HT-29 (cell line): ENCODE data around the gene CDH7. TPM values are rescaled to one million over a fixed set of nuclear protein-coding genes. Genes with fewer than 3 reads are reported as not detected.

Experiments
- DNase-seq: peaks from one replicate; pipeline ENCODE4 v3.0.0-alpha.2; 2015; ENCODE audit warnings: low spot score
- total RNA-seq: library from RNA; depleted of rRNA; stranded (reverse); fragments of >200 nt; shearing (Covaris generic); gene quantifications from 2 replicates; pipeline ENCODE4 v1.2.3, GENCODE V29; 2014; rRNA removed

The CDH7 gene
- total RNA-seq, result 0.18 and 0.31 TPM in 2 replicates

- DNase-seq, result no peak
Observed at GRCh38 chr18:65750389-65751154, at the start of gene CDH7. Gene CDH7, plus strand, starts transcription at chr18:65751012. Its CDS starts 11,831 bp downstream, at chr18:65762843.

DNA sequence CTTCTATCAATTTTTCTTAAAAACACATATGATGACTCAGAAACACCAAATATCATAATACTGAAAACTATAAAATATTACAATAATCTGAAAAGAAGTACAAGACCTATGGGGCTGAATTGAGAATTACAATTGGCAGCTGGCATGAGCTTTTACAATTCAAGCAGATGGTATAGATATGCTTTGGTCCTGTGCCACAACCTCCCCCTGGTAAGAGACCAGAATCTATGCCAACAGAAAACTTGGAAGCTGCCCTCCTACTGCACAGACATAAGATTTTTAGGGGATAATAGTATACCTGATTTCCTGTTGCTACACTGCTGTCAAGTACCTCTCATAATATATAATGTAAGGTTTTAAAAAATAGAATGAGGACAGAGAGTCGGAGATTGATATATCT is 46.8 kb upstream of the CDH7 start:
- no peak for DNase-seq

DNA sequence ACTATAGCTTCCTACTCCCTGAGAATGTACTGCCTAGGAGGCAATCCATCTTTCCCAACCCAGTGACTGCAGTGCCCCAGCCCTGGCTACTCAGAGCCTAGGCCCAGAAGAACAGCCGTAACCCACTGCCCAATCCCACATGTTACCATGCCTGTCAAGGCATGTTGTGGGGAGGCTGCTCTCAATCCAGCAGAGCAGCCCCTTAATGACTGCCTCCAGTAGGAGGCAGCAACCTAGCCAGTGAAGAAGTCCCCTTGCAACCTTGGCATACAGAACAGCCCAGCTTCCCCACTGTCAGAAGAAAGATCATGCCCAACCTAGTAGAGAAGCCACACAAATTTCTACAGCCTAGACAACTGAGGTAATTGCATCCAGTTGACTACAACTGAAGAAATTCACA is 44.2 kb upstream of the CDH7 start:
- DNase-seq, result no peak

DNA sequence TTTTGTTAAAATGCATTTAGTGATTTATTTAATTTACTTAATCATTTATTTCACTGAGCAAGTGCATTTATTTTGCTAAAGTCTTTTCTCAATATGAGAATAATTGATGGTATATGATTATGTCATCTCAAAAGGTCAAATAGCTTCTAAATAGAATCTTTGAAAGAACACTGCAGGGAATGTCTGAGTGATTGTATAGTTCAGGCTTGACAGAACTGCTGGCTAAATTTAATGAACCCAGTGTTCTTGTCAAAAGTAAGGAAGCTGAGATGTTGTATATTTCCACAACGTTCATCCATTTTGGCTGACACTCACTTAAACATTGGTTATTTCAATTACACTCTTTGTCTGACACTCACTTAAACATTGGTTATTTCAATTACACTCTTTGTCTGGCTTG is 39.3 kb upstream of the CDH7 start:
- no peak for DNase-seq

GRCh38 chr18:65721619-65722018 is 29.2 kb upstream of the CDH7 start:
- no peak for DNase-seq

GRCh38 chr18:65725251-65726050 is 25.4 kb upstream of the CDH7 start:
- DNase-seq, result peak; percentile 69

GRCh38 chr18:65735155-65735554 is 15.7 kb upstream of the CDH7 start:
- no peak for DNase-seq

DNA sequence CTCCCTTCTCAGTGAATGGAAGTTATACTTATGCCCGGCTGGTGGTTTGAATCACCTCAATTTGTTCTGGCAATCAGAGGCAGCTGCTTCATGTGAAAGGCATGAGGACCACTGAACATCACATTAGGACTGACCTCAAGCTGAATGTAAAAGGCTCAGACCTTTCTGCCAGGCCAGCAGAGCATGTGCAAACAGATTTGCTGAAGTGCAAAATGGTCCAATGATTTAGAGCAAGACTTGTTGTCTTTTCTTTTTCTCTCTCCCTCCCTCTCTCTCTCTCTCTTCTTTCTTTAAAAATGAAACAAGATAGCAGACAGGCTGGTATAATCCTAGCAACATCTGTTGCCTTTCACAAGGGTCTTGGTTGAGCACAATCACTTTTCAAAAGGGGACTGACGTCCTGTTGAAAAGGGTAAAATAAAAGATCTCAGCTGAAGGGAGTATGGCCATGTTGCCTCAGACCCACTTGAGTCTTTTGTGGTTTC is 13.3 kb upstream of the CDH7 start:
- DNase-seq, result no peak

GRCh38 chr18:65746936-65747335 is 3.9 kb upstream of the CDH7 start:
- DNase-seq, result no peak

- DNase-seq, result no peak
Observed at GRCh38 chr18:65748321-65748720, 2.5 kb upstream of the CDH7 start.

- DNase-seq, result no peak
Observed at GRCh38 chr18:65749841-65750240, 971 bp upstream of the CDH7 start.

GRCh38 chr18:65751155-65752085 is 608 bp downstream of the CDH7 start:
- no peak for DNase-seq

GRCh38 chr18:65752625-65753325 is 2.0 kb downstream of the CDH7 start:
- DNase-seq, result no peak

GRCh38 chr18:65753520-65753919 is 2.7 kb downstream of the CDH7 start:
- DNase-seq, result peak; percentile 50

- DNase-seq, result peak; percentile 5
Observed at GRCh38 chr18:65754121-65754520, 3.3 kb downstream of the CDH7 start.

DNA sequence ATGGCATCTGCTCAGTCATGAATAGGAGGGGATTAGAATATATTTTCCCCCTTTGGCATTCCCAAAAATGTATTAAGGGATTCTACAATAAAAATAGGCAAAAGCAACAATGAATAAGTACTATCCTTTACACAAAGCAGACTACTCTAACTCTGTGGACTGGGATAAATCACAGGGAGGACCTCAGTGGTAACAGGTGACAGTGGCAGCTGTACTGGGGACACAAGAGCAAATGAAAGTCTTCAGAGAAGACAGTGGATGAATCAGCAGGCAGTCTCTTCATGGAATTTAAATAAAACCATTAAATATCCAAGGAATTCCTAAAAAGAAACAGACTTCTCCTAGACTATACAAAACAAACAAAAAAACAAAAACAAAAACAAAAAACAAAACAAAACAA is 4.8 kb downstream of the CDH7 start:
- no peak for DNase-seq

DNA sequence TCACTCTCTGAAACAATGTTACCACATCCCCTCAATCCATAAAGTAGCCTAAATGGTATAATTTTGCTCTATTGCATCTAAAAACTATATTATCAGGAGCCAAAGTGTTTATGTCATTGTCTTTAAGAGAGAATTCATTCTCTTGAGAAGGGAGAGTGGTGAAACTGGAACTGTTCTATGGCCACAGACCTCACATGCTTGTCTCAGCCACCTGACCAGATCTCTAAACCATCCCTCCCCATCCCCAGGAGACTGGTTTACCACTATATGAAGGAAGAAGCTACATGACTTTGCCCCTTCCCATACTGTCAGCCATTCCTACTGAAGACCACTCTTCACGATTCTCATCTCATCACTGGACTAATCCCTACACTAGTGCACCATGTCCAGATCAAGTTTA is 9.6 kb downstream of the CDH7 start:
- DNase-seq, result no peak

DNA sequence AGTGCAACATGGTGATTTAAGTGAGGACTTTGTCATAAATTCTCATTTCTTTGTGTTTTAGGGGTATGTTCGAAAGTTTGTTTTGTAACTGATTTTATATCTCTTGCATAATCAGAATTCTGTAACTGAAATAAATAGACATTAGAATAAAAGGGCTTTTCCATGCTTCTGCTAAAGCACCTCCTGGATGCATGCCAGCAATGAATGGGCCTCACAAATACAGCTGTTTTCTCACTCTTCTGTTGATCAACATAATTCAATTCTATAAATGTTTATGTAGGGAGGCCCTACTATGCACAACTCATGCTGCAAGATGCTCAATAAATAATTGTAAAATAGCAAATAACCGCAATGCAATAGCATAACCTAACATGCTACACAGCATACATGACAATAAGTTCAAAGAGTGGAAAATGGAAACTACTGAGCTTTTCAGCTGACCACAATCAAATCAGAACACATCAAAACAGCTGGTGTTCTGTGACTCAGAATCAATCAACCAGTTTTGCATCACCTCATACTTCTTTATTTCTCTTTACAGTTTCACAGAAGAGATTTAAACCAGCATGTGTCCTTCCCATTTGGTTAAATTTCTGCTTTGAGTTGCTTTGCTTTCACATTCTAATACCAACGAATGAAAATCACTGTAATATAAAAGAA is 11.0 kb downstream of the CDH7 start:
- DNase-seq, result no peak

DNA sequence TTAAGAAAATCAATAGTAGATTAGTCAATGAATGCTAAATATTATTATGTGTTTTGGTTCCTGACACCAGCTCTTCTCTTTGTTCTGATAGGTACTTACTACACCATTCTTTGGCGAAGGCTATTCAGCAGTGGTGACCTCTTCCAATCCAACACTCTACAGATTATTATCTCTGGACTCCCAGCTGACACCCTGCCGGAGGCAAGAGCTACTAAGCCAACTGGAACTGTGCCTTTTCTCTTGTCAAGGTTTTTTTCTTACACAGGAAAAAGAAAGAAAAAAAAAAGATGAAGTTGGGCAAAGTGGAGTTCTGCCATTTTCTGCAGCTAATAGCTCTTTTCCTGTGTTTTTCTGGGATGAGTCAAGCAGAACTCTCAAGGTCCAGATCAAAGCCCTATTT is 11.7 kb downstream of the CDH7 start:
- DNase-seq, result no peak

- no peak for DNase-seq
Observed at GRCh38 chr18:65767406-65767805, 16.6 kb downstream of the CDH7 start.
